DMS53 (cell line): ENCODE measurements around the gene PTPRU.
A peak's percentile ranks its signal among the peaks of the same experiment; 100 is the strongest.

Experiments used
- DNase-seq: peaks from one replicate; lab custom pipeline; 2025; lab: John Stamatoyannopoulos, UW

PTPRU gene

DNA sequence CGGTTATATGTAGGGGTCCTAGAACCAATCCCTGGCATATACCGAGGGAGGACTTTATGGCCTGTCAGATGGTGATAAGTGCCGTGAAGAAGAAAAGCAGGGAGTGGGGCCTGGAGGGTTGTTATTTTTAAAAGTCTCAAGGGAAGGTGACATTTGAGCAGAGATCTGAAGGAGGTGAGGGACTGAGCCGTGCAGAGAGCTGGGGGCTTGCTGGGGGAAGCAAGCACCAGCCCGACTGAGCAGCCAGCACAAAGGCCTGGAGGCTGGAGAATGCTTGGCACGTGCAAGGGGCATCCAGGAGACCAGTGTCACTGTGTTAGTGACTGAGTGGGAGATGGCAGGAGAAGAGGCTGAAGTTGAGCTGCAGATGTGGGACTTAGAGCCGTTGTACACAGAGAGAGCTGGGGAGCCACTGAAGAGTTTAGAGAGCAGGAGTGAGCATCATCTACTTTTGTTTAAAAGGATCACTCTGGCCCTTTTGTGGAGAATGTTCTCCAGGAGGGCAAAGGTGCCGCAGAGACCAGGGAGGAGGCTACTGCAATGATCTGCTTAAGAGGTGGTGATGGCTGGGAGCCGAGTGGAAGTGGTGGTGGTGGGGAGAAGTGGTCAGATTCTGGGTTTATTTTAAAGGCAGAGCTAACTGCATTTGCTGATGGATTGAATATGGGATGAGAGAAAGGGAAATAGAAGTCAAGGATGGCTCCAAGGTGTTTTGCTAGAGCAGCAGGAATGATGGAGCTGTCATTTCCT, 31.2 kb downstream of the PTPRU start:
- DNase-seq, result no peak

DNA sequence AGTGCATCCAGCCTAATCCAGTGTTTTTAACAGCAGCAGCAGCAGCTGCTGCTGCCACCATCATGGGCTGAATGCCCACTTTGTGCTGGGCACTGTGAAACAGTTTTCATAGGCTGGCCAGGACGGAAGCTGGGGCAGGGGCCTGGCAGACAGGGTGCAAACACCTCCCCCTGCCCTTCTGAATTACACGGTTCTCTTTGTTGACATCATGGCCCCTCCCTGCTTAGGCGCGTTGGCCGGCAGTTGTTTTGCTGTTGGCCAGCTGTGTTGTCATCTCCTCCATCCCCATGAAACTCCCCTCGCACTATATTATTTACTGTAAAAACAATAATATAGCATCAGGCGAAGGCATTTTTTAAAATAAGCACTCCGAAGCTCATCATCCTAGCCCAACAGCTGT, 33.1 kb downstream of the PTPRU start:
- DNase-seq, result no peak

DNA sequence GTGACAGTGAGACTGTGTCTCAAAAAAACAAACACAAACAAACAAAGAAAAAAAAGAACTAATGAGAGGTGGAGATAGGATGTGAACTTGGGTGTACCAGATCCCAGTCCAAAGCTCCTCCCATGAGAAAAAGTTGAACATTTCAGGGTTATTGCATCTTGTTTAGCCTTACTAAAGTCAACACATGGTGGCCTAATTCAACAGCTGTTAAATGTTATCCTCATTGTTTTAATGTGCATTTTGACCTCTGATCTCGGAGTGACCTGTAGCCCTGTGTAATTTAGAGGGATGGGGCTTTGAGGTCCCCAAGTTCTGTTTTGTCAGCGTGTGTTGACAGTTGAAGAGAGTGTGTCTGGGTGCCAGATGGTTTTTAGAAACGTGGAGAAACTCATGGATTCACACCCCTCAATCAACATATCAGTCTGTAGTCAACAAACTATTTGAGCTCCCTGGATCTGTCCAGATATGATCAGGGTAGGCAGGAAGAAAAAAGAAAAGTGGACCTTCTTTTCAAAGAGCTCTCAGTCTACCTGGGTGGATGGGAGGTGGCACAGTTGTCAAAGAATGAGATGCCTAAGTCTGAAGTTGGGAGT, 34.7 kb downstream of the PTPRU start:
- no peak for DNase-seq

DNA sequence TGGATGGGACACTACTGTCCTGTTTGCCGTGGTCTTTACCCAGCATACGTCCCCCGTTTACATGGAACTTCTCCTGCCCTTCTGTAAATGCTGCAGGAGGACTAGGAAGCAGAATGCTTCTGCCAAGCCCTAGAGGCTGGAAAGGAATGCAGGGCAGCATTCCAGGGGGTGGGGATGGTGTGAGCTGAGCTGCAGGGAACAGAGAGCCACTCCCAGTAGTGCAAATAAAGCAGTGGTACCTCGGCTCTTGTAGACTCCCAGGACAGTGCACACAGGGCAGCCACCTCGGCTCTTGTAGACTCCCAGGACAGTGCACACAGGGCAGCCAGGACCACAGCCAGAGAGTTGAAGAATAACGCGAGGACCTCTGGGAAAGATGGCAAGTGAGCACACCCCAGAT, 35.4 kb downstream of the PTPRU start:
- no peak for DNase-seq

DNA sequence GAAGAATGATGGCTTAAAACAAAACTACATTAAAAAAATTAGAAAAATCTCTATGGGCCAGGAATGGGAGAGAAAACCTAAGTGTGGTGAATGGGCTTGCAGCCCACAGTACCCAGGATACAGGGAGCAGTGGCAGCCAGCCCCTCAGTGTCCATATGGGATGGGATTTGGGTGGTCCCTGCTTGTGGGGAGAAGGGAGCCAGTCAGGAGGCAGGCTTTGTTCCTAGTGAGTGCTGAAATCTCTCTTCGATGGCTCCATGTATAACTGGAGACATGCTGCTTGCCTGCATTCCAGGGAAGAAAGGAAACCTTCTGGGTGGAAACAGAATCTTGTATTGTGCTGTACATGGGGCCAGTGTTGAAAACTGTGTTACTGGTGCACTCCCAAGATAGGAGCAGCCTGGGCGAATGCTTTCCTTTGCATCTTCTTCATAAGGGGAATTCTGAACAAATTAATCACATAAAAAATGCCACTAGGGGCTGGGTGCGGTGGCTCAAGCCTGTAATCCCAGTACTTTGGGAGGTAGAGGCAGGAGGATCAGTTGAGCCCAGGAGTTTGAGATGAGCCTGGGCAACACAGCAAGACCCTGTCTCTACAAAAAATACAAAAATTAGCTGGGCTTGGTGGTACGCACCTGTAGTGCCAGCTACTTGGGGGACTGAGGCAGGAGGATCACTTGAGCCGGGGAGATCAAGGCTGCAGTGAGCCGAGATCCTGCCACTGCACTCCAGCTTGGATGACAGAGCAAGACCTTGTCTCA, 36.0 kb downstream of the PTPRU start:
- no peak for DNase-seq

DNA sequence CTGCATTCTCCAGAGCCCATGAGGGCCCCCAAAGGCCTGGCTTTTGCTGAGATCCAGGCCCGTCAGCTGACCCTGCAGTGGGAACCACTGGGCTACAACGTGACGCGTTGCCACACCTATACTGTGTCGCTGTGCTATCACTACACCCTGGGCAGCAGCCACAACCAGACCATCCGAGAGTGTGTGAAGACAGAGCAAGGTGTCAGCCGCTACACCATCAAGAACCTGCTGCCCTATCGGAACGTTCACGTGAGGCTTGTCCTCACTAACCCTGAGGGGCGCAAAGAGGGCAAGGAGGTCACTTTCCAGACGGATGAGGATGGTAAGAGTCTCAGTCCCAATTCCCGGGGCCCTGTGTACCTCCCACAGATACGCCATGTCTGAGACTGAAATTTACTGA, 39.1 kb downstream of the PTPRU start:
- no peak for DNase-seq

DNA sequence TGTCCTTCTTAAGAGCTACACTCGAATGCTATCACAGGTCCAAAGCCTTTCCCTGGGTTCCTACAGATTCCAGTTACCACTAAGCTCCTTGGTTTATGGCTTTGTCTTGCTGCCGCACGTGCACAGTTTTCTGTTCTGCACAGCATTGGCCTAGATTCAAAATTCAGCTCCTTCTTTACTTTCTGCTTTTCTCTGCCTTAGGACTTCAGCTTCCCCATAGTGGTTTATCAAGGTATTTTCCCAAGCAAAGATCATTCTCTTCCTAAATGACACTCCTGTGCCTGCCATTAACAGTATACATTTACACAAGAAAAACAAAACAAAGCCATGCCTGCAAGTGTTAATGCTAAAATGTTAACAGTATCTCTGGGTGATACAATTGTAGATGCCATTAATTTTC, 41.8 kb downstream of the PTPRU start:
- no peak for DNase-seq

DNA sequence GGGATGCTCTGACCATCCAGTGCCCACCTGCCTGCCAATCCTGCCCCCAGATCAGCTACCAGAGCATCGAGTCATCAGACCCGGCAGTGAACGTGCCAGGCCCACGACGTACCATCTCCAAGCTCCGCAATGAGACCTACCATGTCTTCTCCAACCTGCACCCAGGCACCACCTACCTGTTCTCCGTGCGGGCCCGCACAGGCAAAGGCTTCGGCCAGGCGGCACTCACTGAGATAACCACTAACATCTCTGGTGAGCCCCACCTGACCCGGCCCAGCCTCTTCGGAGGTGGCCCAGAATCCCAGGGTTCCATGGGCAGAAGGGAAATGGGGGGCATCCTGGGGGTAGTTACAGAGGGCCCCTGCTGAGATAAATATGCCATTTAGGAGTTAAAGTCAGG, 43.1 kb downstream of the PTPRU start:
- DNase-seq, result no peak

DNA sequence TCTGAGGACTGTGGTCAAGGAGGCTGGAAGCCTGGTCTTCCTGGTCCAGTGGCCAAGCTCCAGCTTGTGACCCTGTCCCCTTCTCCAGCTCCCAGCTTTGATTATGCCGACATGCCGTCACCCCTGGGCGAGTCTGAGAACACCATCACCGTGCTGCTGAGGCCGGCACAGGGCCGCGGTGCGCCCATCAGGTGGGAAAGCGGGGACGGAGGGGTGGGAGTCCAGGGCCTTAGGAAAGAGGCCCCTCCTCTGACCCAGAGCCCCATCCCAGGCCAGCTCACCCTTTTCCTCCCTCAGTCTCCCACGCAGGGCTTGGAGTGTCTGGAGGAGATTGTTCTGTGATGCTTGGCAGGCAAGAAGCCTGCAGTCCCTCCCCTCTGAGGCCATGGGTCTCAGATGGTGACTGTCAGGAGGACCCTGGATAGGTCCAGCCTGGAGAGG, 43.6 kb downstream of the PTPRU start:
- DNase-seq, result no peak

DNA sequence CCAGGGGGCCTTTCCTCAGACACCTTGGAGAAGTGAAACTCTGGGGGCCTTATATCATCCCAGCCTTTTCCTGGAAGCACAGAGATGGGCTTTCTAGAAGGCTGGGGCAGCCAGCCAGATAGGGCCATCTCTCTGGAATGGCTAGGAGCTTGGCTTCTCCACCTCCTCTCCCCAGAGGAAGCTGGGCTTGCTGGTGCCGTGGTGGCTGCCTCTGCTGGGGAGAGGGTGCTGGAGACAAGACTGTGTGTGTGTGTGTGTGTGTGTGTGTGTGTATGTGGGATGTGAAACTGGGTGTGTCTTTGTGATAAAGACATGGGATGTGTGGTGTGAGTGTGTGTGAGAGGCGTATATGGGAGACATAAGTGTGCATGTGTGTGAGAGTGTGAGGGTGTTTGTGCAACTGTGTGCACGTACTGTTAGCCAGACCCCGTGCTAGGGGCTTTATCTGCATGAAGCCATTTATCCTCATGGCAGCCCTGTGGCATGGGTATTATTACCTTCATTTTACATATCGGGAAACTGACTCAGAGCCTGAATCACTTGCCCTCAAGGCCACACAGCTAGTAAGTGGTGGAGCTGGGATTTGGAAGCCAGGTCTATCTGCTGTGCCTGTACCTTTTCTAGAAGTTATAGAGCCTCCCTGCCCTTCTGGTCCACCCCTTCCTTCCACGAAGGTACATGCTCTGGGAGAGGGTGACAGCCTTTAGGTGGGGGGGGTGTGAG, 44.2 kb downstream of the PTPRU start:
- DNase-seq, result no peak

DNA sequence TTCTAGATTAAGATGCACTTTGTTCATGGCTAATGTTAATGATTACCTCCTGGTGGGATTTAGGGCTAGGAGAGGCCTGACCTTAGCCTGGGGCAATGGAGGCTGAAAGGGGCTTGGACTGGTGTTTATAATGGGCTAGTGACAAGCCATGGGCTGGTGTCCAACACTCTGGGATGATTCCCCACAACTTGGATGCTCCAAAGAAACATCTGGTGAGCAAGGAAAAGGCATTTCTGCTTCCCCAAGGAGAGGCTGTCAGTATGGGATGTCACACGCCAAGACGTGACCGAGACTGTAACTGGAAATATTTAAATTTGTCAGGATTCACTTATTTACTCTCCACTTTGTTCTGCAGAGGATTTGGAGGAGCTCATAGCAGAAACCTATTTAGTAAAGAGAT, 45.2 kb downstream of the PTPRU start:
- DNase-seq, result no peak

DNA sequence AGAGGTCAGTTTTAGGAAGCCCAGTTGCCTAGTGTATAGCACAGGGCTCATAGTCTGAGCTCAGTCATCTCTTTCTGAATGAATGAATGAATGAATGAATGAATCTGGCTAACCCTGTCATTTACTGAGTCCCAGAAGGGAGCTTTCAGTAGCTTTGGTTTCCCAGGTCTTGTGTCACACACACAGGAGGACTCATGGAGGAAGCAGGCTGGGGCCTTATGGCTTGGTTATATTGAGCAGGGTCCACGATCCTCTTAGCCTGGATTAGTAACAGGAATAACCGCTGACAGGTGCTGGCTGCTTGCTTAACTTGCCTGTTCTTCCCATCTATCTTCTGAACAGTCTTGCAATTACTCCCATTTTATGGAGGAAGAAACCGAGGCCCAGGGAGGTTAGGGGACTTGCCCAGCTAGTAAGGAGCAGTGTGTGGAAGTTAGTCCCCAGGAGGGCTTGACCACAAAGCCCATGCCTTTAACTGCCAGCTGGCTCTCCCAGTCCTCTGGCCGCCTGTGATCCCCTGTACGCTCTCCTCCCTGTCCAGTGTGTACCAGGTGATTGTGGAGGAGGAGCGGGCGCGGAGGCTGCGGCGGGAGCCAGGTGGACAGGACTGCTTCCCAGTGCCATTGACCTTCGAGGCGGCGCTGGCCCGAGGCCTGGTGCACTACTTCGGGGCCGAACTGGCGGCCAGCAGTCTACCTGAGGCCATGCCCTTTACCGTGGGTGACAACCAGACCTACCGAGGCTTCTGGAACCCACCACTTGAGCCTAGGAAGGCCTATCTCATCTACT, 46.0 kb downstream of the PTPRU start:
- no peak for DNase-seq

DNA sequence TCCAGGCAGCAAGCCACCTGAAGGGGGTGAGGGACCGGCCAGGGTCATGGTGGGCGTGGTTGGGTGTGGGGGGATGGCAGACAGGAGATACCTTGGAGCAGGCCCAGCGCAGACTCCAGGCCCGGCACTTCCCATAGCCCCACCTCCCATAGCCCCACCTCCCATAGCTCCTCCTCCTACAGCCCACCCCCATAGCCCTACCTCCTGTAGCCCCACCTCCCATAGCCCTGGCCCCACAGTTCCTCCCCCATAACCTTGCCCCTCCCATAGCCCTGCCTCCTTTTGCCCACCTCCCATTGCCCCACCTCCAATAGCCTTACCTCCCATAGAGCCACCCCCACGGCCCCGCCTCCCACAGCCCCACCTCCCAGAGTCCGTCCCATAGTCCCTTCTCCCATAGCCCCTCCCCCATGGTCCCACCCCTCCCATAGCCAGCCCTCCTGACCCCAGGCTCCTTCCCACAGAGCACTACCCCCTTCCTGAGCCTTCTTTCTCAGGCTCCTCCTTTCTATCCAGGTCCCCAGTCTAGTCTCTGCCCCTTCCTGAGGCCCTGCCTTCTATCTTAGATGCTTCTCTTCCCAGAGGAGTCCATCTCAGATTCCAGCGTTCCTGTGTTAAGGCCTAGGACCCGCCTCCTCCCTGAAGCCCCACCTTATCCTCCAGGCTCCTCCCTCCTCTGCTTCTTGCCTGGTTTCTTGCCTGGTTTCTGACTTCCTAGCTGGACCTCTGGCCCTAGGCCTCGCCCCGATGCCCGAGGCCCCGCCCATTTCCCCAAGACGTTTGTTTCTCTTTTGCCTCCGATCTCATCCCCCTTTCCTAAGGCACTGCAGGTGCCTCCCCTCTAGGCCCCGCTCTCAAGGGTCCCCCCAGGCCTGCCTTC, 46.8 kb downstream of the PTPRU start:
- peak; percentile 45 for DNase-seq

DNA sequence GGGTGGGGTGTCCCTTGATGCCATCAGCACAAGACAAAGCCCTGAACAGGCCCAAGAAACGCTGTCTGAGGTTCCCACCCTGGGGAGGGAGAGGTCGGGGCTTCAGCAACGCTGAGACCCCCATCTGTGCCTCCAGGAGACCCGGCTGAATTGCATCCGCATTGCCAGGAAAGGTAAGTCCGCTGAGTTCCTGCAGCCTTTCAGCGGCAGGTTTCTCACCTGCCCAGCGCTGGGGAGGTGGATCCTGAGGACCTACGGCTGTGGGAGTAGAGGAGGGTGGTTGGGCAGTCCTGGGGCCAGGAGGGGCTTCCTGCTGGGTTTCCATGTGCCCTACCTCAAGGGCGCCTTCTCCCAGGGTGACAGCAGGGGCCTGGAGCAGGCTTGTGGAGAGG, 47.5 kb downstream of the PTPRU start:
- no peak for DNase-seq

DNA sequence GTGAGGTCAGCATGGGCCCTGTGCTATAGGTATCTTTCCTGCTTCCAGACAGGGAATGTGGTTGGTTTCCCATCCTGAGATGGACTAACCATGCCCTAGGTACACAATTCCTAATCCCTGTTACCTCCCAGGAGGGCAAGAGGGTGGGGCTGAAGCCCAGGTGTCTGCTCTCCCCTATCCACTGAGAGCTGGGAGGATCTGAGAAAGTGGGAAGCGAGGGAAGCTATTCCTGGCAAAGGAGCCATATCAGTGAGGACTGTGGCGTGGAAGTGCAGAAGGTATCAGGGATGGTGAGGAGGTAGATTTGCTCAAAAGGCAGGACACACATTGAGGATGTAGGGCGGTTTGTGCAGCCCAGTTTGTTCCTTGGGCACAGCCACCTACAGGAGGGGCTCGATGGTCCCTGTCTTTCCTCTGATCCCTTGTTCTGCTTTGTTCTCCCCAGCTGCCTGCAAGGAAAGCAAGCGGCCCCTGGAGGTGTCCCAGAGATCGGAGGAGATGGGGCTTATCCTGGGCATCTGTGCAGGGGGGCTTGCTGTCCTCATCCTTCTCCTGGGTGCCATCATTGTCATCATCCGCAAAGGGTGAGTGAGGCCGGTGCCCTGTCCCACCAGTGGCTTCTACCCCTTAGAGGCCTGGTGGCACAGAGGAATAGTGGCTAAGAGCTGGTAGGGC, 48.1 kb downstream of the PTPRU start:
- no peak for DNase-seq

DNA sequence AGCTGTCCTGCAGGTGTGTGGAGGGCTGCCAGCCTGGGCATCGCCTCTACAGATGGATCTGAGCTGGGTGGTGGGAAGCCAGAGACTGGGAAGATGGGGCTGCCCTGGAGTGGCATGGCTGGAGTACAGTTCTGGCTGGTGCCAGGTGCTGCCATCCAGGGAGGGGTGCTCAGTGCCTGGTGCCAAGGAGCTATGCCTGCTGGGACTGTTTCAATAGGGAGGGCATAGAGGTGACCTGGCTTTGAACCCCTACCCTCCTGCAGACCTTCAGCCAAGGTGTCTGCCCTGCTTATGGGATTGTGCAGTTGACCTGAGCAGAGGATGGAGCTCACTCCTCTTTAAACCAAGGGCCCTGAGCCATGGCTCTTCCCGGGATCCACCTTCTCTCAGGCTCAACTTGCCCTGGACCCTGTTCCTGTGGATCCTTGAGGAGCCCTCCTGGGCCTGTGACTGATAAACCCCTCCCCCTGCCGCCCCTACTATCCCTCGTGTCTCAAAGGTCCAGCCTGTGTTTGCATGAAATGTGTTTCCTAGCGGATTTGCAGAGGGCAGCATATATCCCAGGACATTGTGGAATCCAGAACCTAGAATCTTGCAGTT, 48.7 kb downstream of the PTPRU start:
- no peak for DNase-seq

DNA sequence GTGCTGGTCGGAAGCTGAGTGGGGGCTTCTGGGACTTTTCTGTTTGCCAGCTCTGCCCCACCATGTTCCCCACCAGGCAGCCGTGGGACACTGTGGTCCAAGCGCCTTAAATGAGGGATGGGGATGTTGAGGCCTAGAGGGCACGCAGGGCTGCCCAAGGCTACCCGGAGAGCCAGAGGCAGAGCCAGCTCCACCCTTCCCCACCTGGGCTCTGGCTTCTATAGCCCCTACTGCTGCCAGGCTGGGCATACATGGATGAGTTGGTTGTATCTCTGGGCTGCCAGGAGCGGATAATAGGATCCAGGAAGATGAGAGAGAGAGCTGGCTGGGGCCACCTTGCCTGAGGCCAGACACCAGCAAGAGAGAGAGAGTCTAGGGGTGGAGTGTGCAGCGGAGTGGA, 49.4 kb downstream of the PTPRU start:
- DNase-seq, result no peak

DNA sequence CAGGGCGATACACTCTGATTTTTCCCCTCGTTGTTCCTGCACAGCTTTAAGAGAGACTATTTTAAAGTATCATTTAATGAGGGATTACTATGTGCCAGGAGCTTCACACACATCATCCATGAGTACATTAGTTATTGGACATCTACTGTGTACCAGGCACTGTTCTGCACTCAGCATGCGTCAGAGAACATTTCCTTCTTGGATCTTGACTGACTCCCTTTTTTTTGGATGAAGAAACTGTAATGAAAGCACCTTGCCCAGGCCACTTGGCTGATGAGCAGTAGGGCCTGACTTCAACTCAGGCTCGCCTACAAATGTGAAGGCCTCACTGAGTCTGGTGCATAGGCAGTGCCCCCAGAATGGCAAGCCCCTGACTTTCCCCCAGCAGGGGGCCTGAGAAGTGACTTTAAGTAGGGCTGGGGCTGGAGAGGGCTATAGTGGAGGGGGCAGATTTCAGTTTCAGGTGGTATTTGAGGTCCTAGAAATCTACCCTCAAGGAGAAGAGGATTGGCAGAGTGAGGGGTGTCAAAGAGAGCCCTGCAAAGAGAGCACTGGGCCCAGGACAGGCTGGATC, 50.0 kb downstream of the PTPRU start:
- no peak for DNase-seq

DNA sequence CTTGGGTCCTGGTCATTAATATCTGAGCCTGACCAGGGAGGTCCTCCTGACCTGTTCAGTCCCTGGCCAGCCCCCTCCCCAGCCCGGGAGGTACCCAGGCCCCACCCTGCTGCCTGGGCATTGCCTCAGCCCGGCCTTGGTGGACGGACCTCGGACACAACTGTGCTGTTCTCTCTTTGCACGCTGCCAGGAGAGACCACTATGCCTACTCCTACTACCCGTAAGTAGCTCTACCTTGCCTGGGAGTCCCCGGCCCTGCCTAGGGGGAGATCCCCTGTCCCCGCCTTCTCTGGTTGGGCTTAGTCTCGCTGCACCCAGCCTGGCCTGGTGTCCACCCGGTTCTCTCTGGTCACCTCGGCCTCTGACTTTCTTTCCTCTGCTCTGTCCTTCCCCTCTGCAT, 53.2 kb downstream of the PTPRU start:
- no peak for DNase-seq
